HepG2 (cell line): ENCODE results near the gene TACC2.

Experiments
- ETV5 ChIP-seq: IDR thresholded peaks from 2 replicates; pipeline ENCODE4 v1.6.1; 2018; ENCODE audit warnings: missing biosample characterization, missing genetic modification reagents, inconsistent platforms, borderline replicate concordance
- SMC3 ChIP-seq: IDR thresholded peaks from 2 replicates; pipeline ENCODE4 v1.6.1; 2011; ENCODE audit warnings: low read length, improper control_type of control experiment

- no peak for TF ChIP-seq SMC3
- no peak for TF ChIP-seq ETV5
These were observed 110.6 kb downstream of the TACC2 start for GRCh38 chr10:122099562-122099961.
